Natural killer cell treated with Interleukin-12 subunit alpha and Interleukin-12 subunit beta and Interleukin-15 and Interleukin-18, amount 100 ng/mL, for 72 hours (primary cell): Measurements from ENCODE around the gene MACO1. TPM values are rescaled to one million over a fixed set of nuclear protein-coding genes. Genes with fewer than 3 reads are reported as not detected.

Experiments
- ATAC-seq, 2 donors: fragments of 150-1000 bp; cut with Tn5 transposase in 1 of 2; sonication (Bioruptor Pico), chemical (Tn5 transposase) in 1 of 2; 2 replicates each; pipeline ENCODE4 v1.10.0; 2021
- DNase-seq: peaks from one replicate; pipeline ENCODE4 v3.0.0; 2022; ENCODE audit warnings: low spot score
- H3K27ac Mint-ChIP-seq, 2 donors: 1 replicate in 1 of 2; 2 replicates in 1 of 2; pipeline ENCODE4 v1.8.0; 2022; ENCODE audit warnings: mixed read lengths in 2 of 2, mild to moderate bottlenecking in 1 of 2, moderate library complexity in 1 of 2
- H3K27me3 Mint-ChIP-seq, 2 donors: 1 replicate in 1 of 2; 2 replicates in 1 of 2; pipeline ENCODE4 v1.8.0; 2022; ENCODE audit warnings: mixed read lengths in 2 of 2
- H3K36me3 Mint-ChIP-seq: one replicate; pipeline ENCODE4 v1.8.0; 2022; ENCODE audit warnings: mixed read lengths
- H3K4me1 Mint-ChIP-seq, 2 donors: 1 replicate in 1 of 2; 2 replicates in 1 of 2; pipeline ENCODE4 v1.8.0; 2022; ENCODE audit warnings: low read depth in 2 of 2, mixed read lengths in 2 of 2, mild to moderate bottlenecking in 1 of 2
- H3K4me3 Mint-ChIP-seq: one replicate; pipeline ENCODE4 v1.8.0; 2022; ENCODE audit warnings: mixed read lengths
- H3K9me3 Mint-ChIP-seq: 2 replicates; pipeline ENCODE4 v1.8.0; 2022; ENCODE audit warnings: mixed read lengths
- total RNA-seq, 2 donors: library from RNA; stranded (reverse); gene quantifications; one replicate each; pipeline ENCODE4 v1.2.3, GENCODE V29; 2022

Gene MACO1
- total RNA-seq, 2 donors from 2014 or later: 15.8 to 18.8 TPM

- H3K36me3 Mint-ChIP-seq: no peaks in the 10 kb centered on the region
- DNase-seq (no peak), ATAC-seq (no peak)
- no peak overlapping the region for H3K4me3 Mint-ChIP-seq
- H3K27me3 Mint-ChIP-seq: no peaks in the 10 kb centered on the region
- H3K9me3 Mint-ChIP-seq: no peaks in the 10 kb centered on the region
- no peak overlapping the region for H3K27ac Mint-ChIP-seq
- H3K4me1 Mint-ChIP-seq: peaks cover 15 to 29% of the 10 kb centered on the region in 2 donors
Measured at GRCh38 chr1:25477448-25478034, 46.8 kb downstream of the MACO1 start.

- Mint-ChIP-seq H3K9me3 (no peaks in the 10 kb centered on the region), H3K4me3 (no peak overlapping the region), H3K27ac (no peak overlapping the region), H3K27me3 (no peaks in the 10 kb centered on the region), H3K4me1 (peaks cover 11 to 24% of the 10 kb centered on the region in 2 donors), H3K36me3 (no peaks in the 10 kb centered on the region)
- DNase-seq: no peak
- no peak for ATAC-seq
Measured at GRCh38 chr1:25478633-25479032, 47.9 kb downstream of the MACO1 start.

- H3K27me3 Mint-ChIP-seq: no peaks in the 10 kb centered on the region
- peaks cover 4 to 12% of the 10 kb centered on the region in 2 donors for H3K4me1 Mint-ChIP-seq
- DNase-seq (no peak), ATAC-seq (no peak)
- H3K9me3 Mint-ChIP-seq: no peaks in the 10 kb centered on the region
- no peak overlapping the region for H3K27ac Mint-ChIP-seq
- no peak overlapping the region for H3K4me3 Mint-ChIP-seq
- H3K36me3 Mint-ChIP-seq: no peaks in the 10 kb centered on the region
Measured at GRCh38 chr1:25481625-25482024, 50.9 kb downstream of the MACO1 start.

- Mint-ChIP-seq H3K9me3 (no peaks in the 10 kb centered on the region), H3K4me1 (peaks cover 4 to 12% of the 10 kb centered on the region in 2 donors)
- no peak for ATAC-seq
Measured at GRCh38 chr1:25482211-25482610, 51.5 kb downstream of the MACO1 start.

GRCh38 chr1:25484096-25484495, 53.4 kb downstream of the MACO1 start:
- Mint-ChIP-seq H3K9me3 (no peaks in the 10 kb centered on the region), H3K4me3 (no peak overlapping the region), H3K27ac (no peak overlapping the region), H3K27me3 (no peaks in the 10 kb centered on the region), H3K36me3 (no peaks in the 10 kb centered on the region), H3K4me1 (peaks cover 4 to 12% of the 10 kb centered on the region in 2 donors)
- no peak for DNase-seq
- no peak for ATAC-seq

More at GRCh38 chr1:25482211-25482610, 51.5 kb downstream of the MACO1 start:
- no peaks in the 10 kb centered on the region for H3K27me3 Mint-ChIP-seq
- no peaks in the 10 kb centered on the region for H3K36me3 Mint-ChIP-seq
- H3K27ac Mint-ChIP-seq: no peak overlapping the region
- H3K4me3 Mint-ChIP-seq: no peak overlapping the region
- DNase-seq: no peak

- ATAC-seq (no peak), DNase-seq (no peak)
- H3K27me3 Mint-ChIP-seq: no peaks in the 10 kb centered on the region
- H3K27ac Mint-ChIP-seq: no peak overlapping the region
- peaks cover under 1% of the 10 kb centered on the region for H3K36me3 Mint-ChIP-seq
- no peak overlapping the region for H3K4me3 Mint-ChIP-seq
- H3K4me1 Mint-ChIP-seq: peaks cover 4 to 12% of the 10 kb centered on the region in 2 donors
- no peaks in the 10 kb centered on the region for H3K9me3 Mint-ChIP-seq
Measured at GRCh38 chr1:25484533-25484932, 53.8 kb downstream of the MACO1 start.

GRCh38 chr1:25485536-25486411, 55.1 kb downstream of the MACO1 start:
- Mint-ChIP-seq H3K9me3 (no peaks in the 10 kb centered on the region), H3K36me3 (peaks cover 5% of the 10 kb centered on the region), H3K4me1 (peaks cover 4 to 12% of the 10 kb centered on the region in 2 donors), H3K27me3 (no peaks in the 10 kb centered on the region), H3K27ac (no peak overlapping the region), H3K4me3 (no peak overlapping the region)
- no peak for ATAC-seq
- DNase-seq: no peak

GRCh38 chr1:25486602-25487001, 55.9 kb downstream of the MACO1 start:
- Mint-ChIP-seq H3K4me3 (no peak overlapping the region), H3K4me1 (peaks cover 2 to 11% of the 10 kb centered on the region in 2 donors), H3K27me3 (no peaks in the 10 kb centered on the region), H3K27ac (no peak overlapping the region), H3K36me3 (peaks cover 12% of the 10 kb centered on the region), H3K9me3 (no peaks in the 10 kb centered on the region)
- DNase-seq: no peak
- no peak for ATAC-seq

GRCh38 chr1:25487628-25488027, 56.9 kb downstream of the MACO1 start:
- no peak overlapping the region for H3K27ac Mint-ChIP-seq
- H3K4me1 Mint-ChIP-seq: peaks cover 0 to under 1% of the 10 kb centered on the region in 2 donors
- DNase-seq (no peak), ATAC-seq (no peak)
- no peak overlapping the region for H3K4me3 Mint-ChIP-seq
- no peaks in the 10 kb centered on the region for H3K27me3 Mint-ChIP-seq
- no peaks in the 10 kb centered on the region for H3K9me3 Mint-ChIP-seq
- peaks cover 21% of the 10 kb centered on the region for H3K36me3 Mint-ChIP-seq

- Mint-ChIP-seq H3K36me3 (peaks cover 21% of the 10 kb centered on the region), H3K9me3 (no peaks in the 10 kb centered on the region), H3K4me1 (no peaks in the 10 kb centered on the region), H3K4me3 (no peak overlapping the region), H3K27me3 (no peaks in the 10 kb centered on the region), H3K27ac (no peak overlapping the region)
- ATAC-seq (no peak), DNase-seq (no peak)
Measured at GRCh38 chr1:25492323-25492722, 61.6 kb downstream of the MACO1 start.

- Mint-ChIP-seq H3K36me3 (peaks cover 21% of the 10 kb centered on the region), H3K27ac (no peak overlapping the region), H3K4me3 (no peak overlapping the region), H3K4me1 (no peaks in the 10 kb centered on the region), H3K27me3 (no peaks in the 10 kb centered on the region), H3K9me3 (no peaks in the 10 kb centered on the region)
- ATAC-seq (no peak), DNase-seq (no peak)
Measured at GRCh38 chr1:25494952-25495351, 64.3 kb downstream of the MACO1 start.

GRCh38 chr1:25500694-25501093, 70.0 kb downstream of the MACO1 start:
- Mint-ChIP-seq H3K36me3 (peaks cover 11% of the 10 kb centered on the region), H3K4me3 (no peak overlapping the region), H3K4me1 (no peaks in the 10 kb centered on the region), H3K27ac (no peak overlapping the region), H3K27me3 (no peaks in the 10 kb centered on the region), H3K9me3 (no peaks in the 10 kb centered on the region)
- ATAC-seq: no peak
- no peak for DNase-seq

GRCh38 chr1:25501235-25502058, 70.8 kb downstream of the MACO1 start:
- Mint-ChIP-seq H3K27ac (no peak overlapping the region), H3K9me3 (no peaks in the 10 kb centered on the region), H3K27me3 (peaks cover 0 to 5% of the 10 kb centered on the region in 2 donors), H3K36me3 (peaks cover 11% of the 10 kb centered on the region), H3K4me1 (no peaks in the 10 kb centered on the region), H3K4me3 (no peak overlapping the region)
- ATAC-seq (no peak), DNase-seq (no peak)

- peaks cover 8% of the 10 kb centered on the region for H3K36me3 Mint-ChIP-seq
- peaks cover 7 to 8% of the 10 kb centered on the region in 2 donors for H3K27me3 Mint-ChIP-seq
- no peaks in the 10 kb centered on the region for H3K4me1 Mint-ChIP-seq
- no peak for DNase-seq
- no peak overlapping the region for H3K27ac Mint-ChIP-seq
- no peak for ATAC-seq
- H3K9me3 Mint-ChIP-seq: no peaks in the 10 kb centered on the region
- no peak overlapping the region for H3K4me3 Mint-ChIP-seq
Measured at GRCh38 chr1:25502957-25503356, 72.3 kb downstream of the MACO1 start.
